Measurements from ENCODE around the gene LEMD2. TPM values are rescaled to one million over a fixed set of nuclear protein-coding genes. Genes with fewer than 3 reads are reported as not detected.
A peak's percentile ranks its signal among the peaks of the same experiment; 100 is the strongest.

LEMD2 gene
- total RNA-seq, 4 donors from 2014 or later, result 36.4 to 65.3 (median 55.4) TPM

DNA sequence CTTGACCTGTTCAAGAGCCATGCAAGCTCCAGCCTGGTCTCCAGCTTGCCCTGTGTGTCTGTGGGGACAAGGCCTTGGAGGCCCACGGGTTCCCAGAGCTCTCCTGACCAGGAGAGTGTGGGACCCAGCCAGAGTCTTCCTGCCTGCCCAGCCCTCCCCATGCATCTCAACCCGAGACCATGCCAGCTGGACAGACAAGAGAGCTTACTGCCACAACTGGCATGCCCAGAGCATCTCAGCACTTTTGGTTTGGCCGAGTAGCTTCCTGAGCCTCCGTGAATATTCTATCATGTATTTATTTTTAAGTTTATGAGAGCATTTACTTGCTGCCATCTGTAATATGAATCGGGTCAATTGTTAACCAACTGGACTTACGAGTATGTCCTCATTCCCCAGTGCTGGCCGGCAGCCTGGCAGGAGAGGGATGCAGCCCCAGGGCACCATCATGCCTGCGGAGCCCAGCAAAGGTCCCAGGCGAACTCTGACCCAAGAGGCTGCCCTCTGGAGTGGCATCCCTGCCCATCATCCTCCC is 57.1 kb downstream of the LEMD2 start:
- peaks cover 0 to 64% (median 0%) of the 10 kb centered on the region in 4 donors for H3K4me1 ChIP-seq
- intact Hi-C loops (cut with DNase I), result no loop called here
- H3K4me3 ChIP-seq, result no peak overlapping the region
- no peak for DNase-seq (ENCODE audit: extremely low spot score)
- no peaks in the 10 kb centered on the region for H3K9me3 ChIP-seq
- TF ChIP-seq EP300 (IDR thresholded peaks at IDR 0.05) (no peak), POLR2A (IDR thresholded peaks at IDR 0.05; ENCODE audit: low read depth) (no peak), POLR2AphosphoS5 (IDR thresholded peaks at IDR 0.05) (no peak)
- TF ChIP-seq, protein P1, sequence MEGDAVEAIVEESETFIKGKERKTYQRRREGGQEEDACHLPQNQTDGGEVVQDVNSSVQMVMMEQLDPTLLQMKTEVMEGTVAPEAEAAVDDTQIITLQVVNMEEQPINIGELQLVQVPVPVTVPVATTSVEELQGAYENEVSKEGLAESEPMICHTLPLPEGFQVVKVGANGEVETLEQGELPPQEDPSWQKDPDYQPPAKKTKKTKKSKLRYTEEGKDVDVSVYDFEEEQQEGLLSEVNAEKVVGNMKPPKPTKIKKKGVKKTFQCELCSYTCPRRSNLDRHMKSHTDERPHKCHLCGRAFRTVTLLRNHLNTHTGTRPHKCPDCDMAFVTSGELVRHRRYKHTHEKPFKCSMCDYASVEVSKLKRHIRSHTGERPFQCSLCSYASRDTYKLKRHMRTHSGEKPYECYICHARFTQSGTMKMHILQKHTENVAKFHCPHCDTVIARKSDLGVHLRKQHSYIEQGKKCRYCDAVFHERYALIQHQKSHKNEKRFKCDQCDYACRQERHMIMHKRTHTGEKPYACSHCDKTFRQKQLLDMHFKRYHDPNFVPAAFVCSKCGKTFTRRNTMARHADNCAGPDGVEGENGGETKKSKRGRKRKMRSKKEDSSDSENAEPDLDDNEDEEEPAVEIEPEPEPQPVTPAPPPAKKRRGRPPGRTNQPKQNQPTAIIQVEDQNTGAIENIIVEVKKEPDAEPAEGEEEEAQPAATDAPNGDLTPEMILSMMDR (IDR thresholded peaks at IDR 0.05), result no peak
- 71% methylated on average over 8 of the region's 9 CpGs for WGBS
- H3K27ac ChIP-seq (replicated peaks in 1 of 4), result no peak overlapping the region
- H3K27me3 ChIP-seq, result no peaks in the 10 kb centered on the region
- H3K36me3 ChIP-seq, result peaks cover 0 to 48% (median 0%) of the 10 kb centered on the region in 4 donors

DNA sequence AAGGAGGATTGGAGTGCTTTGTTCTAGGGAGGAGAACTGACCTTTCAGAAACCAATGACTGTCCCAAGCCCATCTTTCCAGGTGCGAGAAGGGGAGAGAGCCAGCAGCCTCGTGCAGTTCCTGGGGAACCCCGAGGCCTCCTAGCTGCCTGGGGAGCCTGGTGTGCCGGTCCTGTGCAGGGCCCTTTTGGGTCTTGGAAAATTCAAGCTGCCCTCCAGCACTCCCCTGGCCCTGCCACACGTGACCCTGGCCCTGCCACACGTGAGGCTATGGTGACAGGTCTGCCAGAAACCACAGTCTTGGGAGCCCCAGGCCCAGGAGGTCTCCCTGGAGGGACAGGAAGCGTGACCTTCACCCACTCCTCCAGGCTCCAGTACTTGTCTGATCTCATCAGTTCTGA is 57.9 kb downstream of the LEMD2 start:
- Histone ChIP-seq H3K4me1 (peaks cover 0 to 65% (median 0%) of the 10 kb centered on the region in 4 donors), H3K27ac (replicated peaks in 1 of 4) (no peak overlapping the region), H3K36me3 (peaks cover 0 to 51% (median 0%) of the 10 kb centered on the region in 4 donors), H3K9me3 (no peaks in the 10 kb centered on the region), H3K27me3 (no peaks in the 10 kb centered on the region), H3K4me3 (no peak overlapping the region)
- intact Hi-C loops (cut with DNase I), result no loop called here
- TF ChIP-seq POLR2A (IDR thresholded peaks at IDR 0.05; ENCODE audit: low read depth) (no peak), EP300 (IDR thresholded peaks at IDR 0.05) (no peak), POLR2AphosphoS5 (IDR thresholded peaks at IDR 0.05) (no peak)
- TF ChIP-seq, protein P1 (IDR thresholded peaks at IDR 0.05), result no peak
- 83% methylated on average over 4 of the region's 7 CpGs for WGBS
- DNase-seq (ENCODE audit: extremely low spot score), result no peak

DNA sequence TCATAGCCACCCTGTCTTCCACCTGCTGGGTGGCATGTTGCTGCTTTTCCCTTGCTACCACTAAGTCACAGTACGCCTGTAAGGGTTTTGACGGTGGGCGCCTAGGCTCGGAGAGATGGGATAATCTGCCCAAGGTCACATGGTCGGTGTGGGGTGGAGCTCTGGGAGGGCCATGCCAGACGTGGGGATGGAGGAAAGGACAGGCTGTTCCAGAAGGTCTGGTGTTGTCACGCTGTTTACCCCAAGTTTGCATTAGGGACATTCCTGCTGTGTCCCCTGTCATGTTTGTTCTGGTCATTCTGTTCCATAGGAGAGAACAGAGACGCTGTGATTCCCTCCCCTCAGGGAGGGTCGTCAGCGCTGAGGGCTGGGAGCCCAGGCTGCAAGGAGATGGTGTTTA is 58.3 kb downstream of the LEMD2 start:
- DNase-seq (ENCODE audit: extremely low spot score), result no peak
- peaks cover 0 to 62% (median 0%) of the 10 kb centered on the region in 4 donors for H3K4me1 ChIP-seq
- H3K9me3 ChIP-seq, result no peaks in the 10 kb centered on the region
- intact Hi-C loops (cut with DNase I), result no loop called here
- H3K4me3 ChIP-seq, result no peak overlapping the region
- TF ChIP-seq POLR2A (IDR thresholded peaks at IDR 0.05; ENCODE audit: low read depth) (no peak), POLR2AphosphoS5 (IDR thresholded peaks at IDR 0.05) (no peak), EP300 (IDR thresholded peaks at IDR 0.05) (peak; percentile 13)
- TF ChIP-seq, protein P1 (IDR thresholded peaks at IDR 0.05), result no peak
- H3K27me3 ChIP-seq, result no peaks in the 10 kb centered on the region
- H3K36me3 ChIP-seq, result peaks cover 0 to 54% (median 0%) of the 10 kb centered on the region in 4 donors
- WGBS, result 61% methylated on average over 5 of the region's 10 CpGs
- H3K27ac ChIP-seq (replicated peaks in 1 of 4), result no peak overlapping the region

DNA sequence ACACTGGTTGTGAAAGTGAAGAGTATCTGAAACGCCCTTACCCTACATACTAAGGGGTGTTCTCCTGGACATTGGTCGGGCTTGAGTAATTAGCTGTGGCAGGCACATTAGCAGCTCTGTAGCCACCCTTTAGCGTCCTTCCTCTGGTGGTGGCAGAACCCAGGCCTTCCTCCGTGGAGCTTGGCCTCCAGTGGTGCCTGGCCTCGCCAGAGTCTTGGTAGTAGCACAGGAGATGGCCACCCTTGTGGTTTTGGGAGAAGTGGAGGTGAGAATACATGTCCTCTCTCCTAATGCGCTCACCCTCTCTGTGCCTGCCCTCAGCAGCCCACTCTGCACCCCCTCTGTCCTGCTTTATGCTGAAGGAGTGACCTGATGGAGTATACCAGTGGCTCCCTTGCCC is 59.9 kb downstream of the LEMD2 start:
- Histone ChIP-seq H3K27ac (replicated peaks in 1 of 4) (no peak overlapping the region), H3K9me3 (no peaks in the 10 kb centered on the region), H3K36me3 (peaks cover 0 to 39% (median 0%) of the 10 kb centered on the region in 4 donors), H3K27me3 (no peaks in the 10 kb centered on the region), H3K4me3 (no peak overlapping the region), H3K4me1 (peaks cover 0 to 49% (median 0%) of the 10 kb centered on the region in 4 donors)
- TF ChIP-seq POLR2A (IDR thresholded peaks at IDR 0.05; ENCODE audit: low read depth), result no peak
- TF ChIP-seq, protein P1 (IDR thresholded peaks at IDR 0.05), result no peak
- TF ChIP-seq EP300 (IDR thresholded peaks at IDR 0.05), result no peak
- no peak for TF ChIP-seq POLR2AphosphoS5 (IDR thresholded peaks at IDR 0.05)
- no peak for DNase-seq (ENCODE audit: extremely low spot score)
- intact Hi-C loops (cut with DNase I), result no loop called here
- 92% methylated on average over 5 of the region's 6 CpGs for WGBS

DNA sequence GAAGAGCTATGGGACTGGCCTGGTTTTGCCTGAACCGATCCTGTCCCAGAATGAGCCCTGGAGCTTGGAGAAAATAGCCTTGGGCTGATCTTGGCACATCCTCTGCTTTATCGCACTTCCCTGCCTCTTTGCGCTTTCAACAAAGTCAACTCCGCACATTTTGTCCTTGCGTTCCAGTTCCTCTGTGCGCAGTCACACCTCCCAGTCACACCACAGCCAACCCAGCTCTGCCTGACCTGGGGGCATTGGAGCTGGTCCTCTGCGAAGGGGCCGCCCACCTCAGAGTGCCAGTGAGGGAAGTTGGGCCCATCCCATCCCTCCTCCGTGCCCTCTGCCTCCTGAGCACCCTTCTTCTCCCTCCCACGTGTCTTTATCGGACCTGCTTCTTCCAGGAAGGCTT is 60.5 kb downstream of the LEMD2 start:
- Histone ChIP-seq H3K4me1 (peaks cover 0 to 46% (median 0%) of the 10 kb centered on the region in 4 donors), H3K27ac (replicated peaks in 1 of 4) (no peak overlapping the region), H3K9me3 (no peaks in the 10 kb centered on the region), H3K27me3 (peaks cover 0 to 6% (median 0%) of the 10 kb centered on the region in 4 donors), H3K36me3 (peaks cover 0 to 35% (median 0%) of the 10 kb centered on the region in 4 donors), H3K4me3 (no peak overlapping the region)
- 94% methylated on average over 11 of the region's 11 CpGs for WGBS
- no peak for DNase-seq (ENCODE audit: extremely low spot score)
- TF ChIP-seq, protein P1 (IDR thresholded peaks at IDR 0.05), result no peak
- TF ChIP-seq EP300 (IDR thresholded peaks at IDR 0.05), result no peak
- no peak for TF ChIP-seq POLR2AphosphoS5 (IDR thresholded peaks at IDR 0.05)
- TF ChIP-seq POLR2A (IDR thresholded peaks at IDR 0.05; ENCODE audit: low read depth), result no peak
- intact Hi-C loops (cut with DNase I), result no loop called here

Measured in esophagus muscularis mucosa (tissue), 4 donors.